ENCODE results near the gene SFMBT1. TPM values are rescaled to one million over a fixed set of nuclear protein-coding genes. Genes with fewer than 3 reads are reported as not detected.

SFMBT1 gene
- polyA plus RNA-seq, 2 of the 4 experiments (the other 2 are of a cell fraction) = 7.0 to 9.9 TPM

DNA sequence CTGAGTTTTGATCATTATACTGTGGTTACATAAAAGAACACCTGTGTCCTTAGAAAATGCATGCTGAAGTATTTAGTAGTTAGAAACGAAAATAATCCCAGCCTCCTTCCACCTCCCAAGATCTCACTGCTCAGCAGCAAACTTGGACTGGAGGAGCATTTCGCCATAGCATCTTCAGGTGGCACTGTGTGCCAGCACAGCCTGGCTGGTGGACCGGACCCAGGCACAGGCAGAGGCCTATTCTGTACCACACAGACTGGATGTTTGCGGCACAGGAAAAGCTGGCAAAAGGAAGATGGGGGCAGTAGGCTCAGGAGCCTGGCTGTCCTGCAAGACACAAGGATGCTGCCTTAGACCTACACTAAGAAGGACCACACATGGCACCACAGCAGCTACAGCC, 158.7 kb downstream of the SFMBT1 start:
- no peak overlapping the region for H3K4me2 ChIP-seq
- ATAC-seq = no peak
- POLR2A ChIA-PET = no interaction called here
- CTCF ChIA-PET = no interaction called here
- TF ChIP-seq MYC (IDR thresholded peaks at IDR 0.05; ENCODE audit: borderline replicate concordance, low read length) = no peak
- TF ChIP-seq SMC3 (IDR thresholded peaks at IDR 0.05) = no peak
- TF ChIP-seq, protein P1, sequence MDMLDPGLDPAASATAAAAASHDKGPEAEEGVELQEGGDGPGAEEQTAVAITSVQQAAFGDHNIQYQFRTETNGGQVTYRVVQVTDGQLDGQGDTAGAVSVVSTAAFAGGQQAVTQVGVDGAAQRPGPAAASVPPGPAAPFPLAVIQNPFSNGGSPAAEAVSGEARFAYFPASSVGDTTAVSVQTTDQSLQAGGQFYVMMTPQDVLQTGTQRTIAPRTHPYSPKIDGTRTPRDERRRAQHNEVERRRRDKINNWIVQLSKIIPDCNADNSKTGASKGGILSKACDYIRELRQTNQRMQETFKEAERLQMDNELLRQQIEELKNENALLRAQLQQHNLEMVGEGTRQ (IDR thresholded peaks at IDR 0.05) = no peak
- TF ChIP-seq FOSL2 (IDR thresholded peaks at IDR 0.05) = no peak
- TF ChIP-seq FOSL2 (CRISPR knock-in tag; IDR thresholded peaks at IDR 0.05) = no peak
- no peak for TF ChIP-seq SREBF2 (IDR thresholded peaks at IDR 0.05)
- no peak for TF ChIP-seq NPAS2 (CRISPR knock-in tag; IDR thresholded peaks at IDR 0.05; ENCODE audit: borderline replicate concordance)
- TF ChIP-seq CBX8 (IDR thresholded peaks at IDR 0.05) = no peak
- no peak for TF ChIP-seq RAD21 (conservative IDR thresholded peaks at IDR 0.05 in 1 of 2, IDR thresholded peaks at IDR 0.05 in 1 of 2)
- TF ChIP-seq MAFK (IDR thresholded peaks at IDR 0.05; ENCODE audit: partially characterized antibody) = no peak
- TF ChIP-seq, protein P2, sequence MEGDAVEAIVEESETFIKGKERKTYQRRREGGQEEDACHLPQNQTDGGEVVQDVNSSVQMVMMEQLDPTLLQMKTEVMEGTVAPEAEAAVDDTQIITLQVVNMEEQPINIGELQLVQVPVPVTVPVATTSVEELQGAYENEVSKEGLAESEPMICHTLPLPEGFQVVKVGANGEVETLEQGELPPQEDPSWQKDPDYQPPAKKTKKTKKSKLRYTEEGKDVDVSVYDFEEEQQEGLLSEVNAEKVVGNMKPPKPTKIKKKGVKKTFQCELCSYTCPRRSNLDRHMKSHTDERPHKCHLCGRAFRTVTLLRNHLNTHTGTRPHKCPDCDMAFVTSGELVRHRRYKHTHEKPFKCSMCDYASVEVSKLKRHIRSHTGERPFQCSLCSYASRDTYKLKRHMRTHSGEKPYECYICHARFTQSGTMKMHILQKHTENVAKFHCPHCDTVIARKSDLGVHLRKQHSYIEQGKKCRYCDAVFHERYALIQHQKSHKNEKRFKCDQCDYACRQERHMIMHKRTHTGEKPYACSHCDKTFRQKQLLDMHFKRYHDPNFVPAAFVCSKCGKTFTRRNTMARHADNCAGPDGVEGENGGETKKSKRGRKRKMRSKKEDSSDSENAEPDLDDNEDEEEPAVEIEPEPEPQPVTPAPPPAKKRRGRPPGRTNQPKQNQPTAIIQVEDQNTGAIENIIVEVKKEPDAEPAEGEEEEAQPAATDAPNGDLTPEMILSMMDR (IDR thresholded peaks at IDR 0.05) = no peak
- TF ChIP-seq ZSCAN20 (CRISPR knock-in tag; IDR thresholded peaks at IDR 0.05) = no peak
- TF ChIP-seq, protein P3, sequence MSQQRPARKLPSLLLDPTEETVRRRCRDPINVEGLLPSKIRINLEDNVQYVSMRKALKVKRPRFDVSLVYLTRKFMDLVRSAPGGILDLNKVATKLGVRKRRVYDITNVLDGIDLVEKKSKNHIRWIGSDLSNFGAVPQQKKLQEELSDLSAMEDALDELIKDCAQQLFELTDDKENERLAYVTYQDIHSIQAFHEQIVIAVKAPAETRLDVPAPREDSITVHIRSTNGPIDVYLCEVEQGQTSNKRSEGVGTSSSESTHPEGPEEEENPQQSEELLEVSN (IDR thresholded peaks at IDR 0.05; ENCODE audit: borderline replicate concordance, low read depth) = no peak
- TF ChIP-seq CHD2 (IDR thresholded peaks at IDR 0.05; ENCODE audit: low read length, partially characterized antibody) = no peak
- TF ChIP-seq, protein P4, sequence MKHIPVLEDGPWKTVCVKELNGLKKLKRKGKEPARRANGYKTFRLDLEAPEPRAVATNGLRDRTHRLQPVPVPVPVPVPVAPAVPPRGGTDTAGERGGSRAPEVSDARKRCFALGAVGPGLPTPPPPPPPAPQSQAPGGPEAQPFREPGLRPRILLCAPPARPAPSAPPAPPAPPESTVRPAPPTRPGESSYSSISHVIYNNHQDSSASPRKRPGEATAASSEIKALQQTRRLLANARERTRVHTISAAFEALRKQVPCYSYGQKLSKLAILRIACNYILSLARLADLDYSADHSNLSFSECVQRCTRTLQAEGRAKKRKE (CRISPR knock-in tag; IDR thresholded peaks at IDR 0.05; ENCODE audit: low read depth) = no peak
- no peak for TF ChIP-seq JUNB (IDR thresholded peaks at IDR 0.05)
- TF ChIP-seq, protein P5, sequence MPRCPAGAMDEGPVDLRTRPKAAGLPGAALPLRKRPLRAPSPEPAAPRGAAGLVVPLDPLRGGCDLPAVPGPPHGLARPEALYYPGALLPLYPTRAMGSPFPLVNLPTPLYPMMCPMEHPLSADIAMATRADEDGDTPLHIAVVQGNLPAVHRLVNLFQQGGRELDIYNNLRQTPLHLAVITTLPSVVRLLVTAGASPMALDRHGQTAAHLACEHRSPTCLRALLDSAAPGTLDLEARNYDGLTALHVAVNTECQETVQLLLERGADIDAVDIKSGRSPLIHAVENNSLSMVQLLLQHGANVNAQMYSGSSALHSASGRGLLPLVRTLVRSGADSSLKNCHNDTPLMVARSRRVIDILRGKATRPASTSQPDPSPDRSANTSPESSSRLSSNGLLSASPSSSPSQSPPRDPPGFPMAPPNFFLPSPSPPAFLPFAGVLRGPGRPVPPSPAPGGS (IDR thresholded peaks at IDR 0.05) = no peak
- no peak for TF ChIP-seq PHF8 (IDR thresholded peaks at IDR 0.05; ENCODE audit: borderline replicate concordance, low read depth)
- no peak for TF ChIP-seq ZFP36 (IDR thresholded peaks at IDR 0.05; ENCODE audit: borderline replicate concordance, partially characterized antibody)
- no peak for DNase-seq (ENCODE audit: low read depth in 1 of 2, low spot score in 1 of 2)
- WGBS (ENCODE audit: missing lambda C conversion rate) = 87% methylated on average over 4 of the region's 4 CpGs
- no peak overlapping the region for H3K4me3 ChIP-seq
- no peaks in the 10 kb centered on the region for H3K4me1 ChIP-seq
- no peaks in the 10 kb centered on the region for H3K9me3 ChIP-seq
- no peak overlapping the region for H3K27ac ChIP-seq
- no peak for FAIRE-seq

DNA sequence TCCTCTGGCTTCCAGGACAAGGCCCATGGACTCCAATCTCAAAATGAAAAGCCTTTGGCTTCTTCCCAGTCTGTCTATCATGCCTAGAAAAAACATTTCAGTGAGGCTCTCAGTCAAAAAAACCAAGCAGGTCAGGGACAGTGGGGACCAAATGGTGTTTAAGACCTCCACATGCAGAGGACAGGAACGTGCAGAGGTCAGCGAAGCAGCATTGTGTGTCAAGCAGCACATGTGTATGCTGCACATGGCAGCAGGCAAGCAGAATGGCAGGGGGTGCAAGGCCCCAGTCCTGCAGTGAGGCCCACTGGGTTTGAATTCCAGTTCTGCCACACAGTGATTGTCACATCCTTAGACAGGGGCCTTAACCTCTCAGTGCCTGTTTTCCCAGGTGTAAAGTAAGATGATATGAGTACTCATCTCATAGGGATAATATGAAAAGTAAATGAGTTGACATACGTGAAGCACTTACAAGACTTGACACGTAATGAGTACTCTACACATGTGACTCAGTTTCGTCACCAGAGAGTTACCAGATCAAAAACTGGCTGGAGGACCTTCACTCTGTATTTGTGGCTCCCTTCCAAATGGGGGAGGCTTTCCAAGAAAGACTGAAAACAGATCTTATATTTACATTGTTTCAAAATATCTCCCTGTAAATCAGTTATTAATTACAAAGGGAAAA, 159.7 kb downstream of the SFMBT1 start:
- no peak for FAIRE-seq
- ATAC-seq = no peak
- H3K4me2 ChIP-seq = no peak overlapping the region
- TF ChIP-seq, protein P6, sequence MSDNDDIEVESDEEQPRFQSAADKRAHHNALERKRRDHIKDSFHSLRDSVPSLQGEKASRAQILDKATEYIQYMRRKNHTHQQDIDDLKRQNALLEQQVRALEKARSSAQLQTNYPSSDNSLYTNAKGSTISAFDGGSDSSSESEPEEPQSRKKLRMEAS (IDR thresholded peaks at IDR 0.05) = no peak
- TF ChIP-seq TFCP2L1 (CRISPR knock-in tag; IDR thresholded peaks at IDR 0.05) (no peak), ZSCAN20 (CRISPR knock-in tag; IDR thresholded peaks at IDR 0.05) (no peak), EHMT2 (IDR thresholded peaks at IDR 0.05; ENCODE audit: low read depth) (no peak), RCOR1 (IDR thresholded peaks at IDR 0.05; ENCODE audit: low read depth, low read length) (no peak), SMC3 (IDR thresholded peaks at IDR 0.05) (no peak), HOXB5 (CRISPR knock-in tag; IDR thresholded peaks at IDR 0.05) (no peak), CHD4 (IDR thresholded peaks at IDR 0.05; ENCODE audit: borderline replicate concordance) (no peak), MAFK (IDR thresholded peaks at IDR 0.05; ENCODE audit: partially characterized antibody) (no peak), HDAC2 (IDR thresholded peaks at IDR 0.05) (no peak), FOXS1 (CRISPR knock-in tag; IDR thresholded peaks at IDR 0.05) (no peak), POLR2AphosphoS2 (conservative IDR thresholded peaks at IDR 0.05; ENCODE audit: low read length) (no peak)
- TF ChIP-seq, protein P7, sequence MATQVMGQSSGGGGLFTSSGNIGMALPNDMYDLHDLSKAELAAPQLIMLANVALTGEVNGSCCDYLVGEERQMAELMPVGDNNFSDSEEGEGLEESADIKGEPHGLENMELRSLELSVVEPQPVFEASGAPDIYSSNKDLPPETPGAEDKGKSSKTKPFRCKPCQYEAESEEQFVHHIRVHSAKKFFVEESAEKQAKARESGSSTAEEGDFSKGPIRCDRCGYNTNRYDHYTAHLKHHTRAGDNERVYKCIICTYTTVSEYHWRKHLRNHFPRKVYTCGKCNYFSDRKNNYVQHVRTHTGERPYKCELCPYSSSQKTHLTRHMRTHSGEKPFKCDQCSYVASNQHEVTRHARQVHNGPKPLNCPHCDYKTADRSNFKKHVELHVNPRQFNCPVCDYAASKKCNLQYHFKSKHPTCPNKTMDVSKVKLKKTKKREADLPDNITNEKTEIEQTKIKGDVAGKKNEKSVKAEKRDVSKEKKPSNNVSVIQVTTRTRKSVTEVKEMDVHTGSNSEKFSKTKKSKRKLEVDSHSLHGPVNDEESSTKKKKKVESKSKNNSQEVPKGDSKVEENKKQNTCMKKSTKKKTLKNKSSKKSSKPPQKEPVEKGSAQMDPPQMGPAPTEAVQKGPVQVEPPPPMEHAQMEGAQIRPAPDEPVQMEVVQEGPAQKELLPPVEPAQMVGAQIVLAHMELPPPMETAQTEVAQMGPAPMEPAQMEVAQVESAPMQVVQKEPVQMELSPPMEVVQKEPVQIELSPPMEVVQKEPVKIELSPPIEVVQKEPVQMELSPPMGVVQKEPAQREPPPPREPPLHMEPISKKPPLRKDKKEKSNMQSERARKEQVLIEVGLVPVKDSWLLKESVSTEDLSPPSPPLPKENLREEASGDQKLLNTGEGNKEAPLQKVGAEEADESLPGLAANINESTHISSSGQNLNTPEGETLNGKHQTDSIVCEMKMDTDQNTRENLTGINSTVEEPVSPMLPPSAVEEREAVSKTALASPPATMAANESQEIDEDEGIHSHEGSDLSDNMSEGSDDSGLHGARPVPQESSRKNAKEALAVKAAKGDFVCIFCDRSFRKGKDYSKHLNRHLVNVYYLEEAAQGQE (IDR thresholded peaks at IDR 0.05) = no peak
- no peak overlapping the region for H3K27ac ChIP-seq
- no peak for DNase-seq (ENCODE audit: low read depth in 1 of 2, low spot score in 1 of 2)
- ChIA-PET CTCF (no interaction called here), POLR2A (no interaction called here)
- H3K9me3 ChIP-seq = no peaks in the 10 kb centered on the region
- no peak overlapping the region for H3K4me3 ChIP-seq
- 89% methylated on average over 5 of the region's 5 CpGs for WGBS (ENCODE audit: missing lambda C conversion rate)
- no peaks in the 10 kb centered on the region for H3K4me1 ChIP-seq
